Right lobe of liver (tissue), 4 donors: ENCODE measurements around the gene ASH1L.

Experiments used
- CTCF ChIP-seq, 4 donors: fragments of 200-600 bp in 3 of 4; fragments of 450-650 bp in 1 of 4; IDR thresholded peaks; one replicate each; pipeline versions ENCODE4 v1.5.1 to v1.8.0; 2016 to 2022; ENCODE audit warnings: antibody characterized with exemption in 4 of 4, mild to moderate bottlenecking in 2 of 4
- POLR2A ChIP-seq: fragments of 450-650 bp; IDR thresholded peaks from one replicate; pipeline ENCODE4 v1.6.1; 2017; ENCODE audit warnings: antibody characterized with exemption, mild to moderate bottlenecking
- donor health status: DM: no; HTN: no; CAD: no.
- donor health status: DM: no; HTN: no; CAD: no.
- donor health status: DM: no; HTN: yes; CAD: no.

DNA sequence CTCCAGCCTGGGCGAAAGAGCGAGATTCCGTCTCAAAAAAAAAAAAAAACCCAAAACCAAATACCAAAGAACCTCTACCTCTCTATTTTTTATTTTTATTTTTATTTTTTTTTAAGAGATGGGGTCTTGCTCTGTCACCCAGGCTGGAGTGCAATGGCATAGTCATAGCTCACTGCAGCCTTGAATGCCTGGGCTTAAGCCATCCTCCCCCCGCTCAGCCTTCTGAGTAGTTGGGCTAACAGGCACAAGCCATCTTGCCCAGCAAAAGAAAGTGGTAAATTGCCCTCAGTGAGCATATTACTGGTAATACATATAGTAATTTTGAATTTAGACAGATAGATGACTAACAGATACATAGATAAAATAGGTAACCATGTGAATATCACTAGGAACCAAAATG lies 77.4 kb downstream of the ASH1L start:
- no peak for TF ChIP-seq CTCF (IDR thresholded peaks at IDR 0.05)
- no peak for TF ChIP-seq POLR2A
